Esophagus (tissue), 2 donors: Measurements from ENCODE around the gene ABHD12. TPM values are rescaled to one million over a fixed set of nuclear protein-coding genes. Genes with fewer than 3 reads are reported as not detected.
A peak's percentile ranks its signal among the peaks of the same experiment; 100 is the strongest.

Experiments used
- H3K27ac ChIP-seq, 2 donors: one replicate each; pipeline ENCODE4 v1.5.1; 2013; ENCODE audit warnings: low read depth in 2 of 2, mild to moderate bottlenecking in 2 of 2, inconsistent platforms in 1 of 2, low read length in 1 of 2, moderate library complexity in 1 of 2
- H3K27me3 ChIP-seq, 2 donors: one replicate each; pipeline ENCODE4 v1.6.1; 2013; ENCODE audit warnings: low read length in 2 of 2, control low read depth in 1 of 2, mild to moderate bottlenecking in 1 of 2; ENCODE audit not compliant: insufficient read depth in 2 of 2, control insufficient read depth in 1 of 2
- H3K36me3 ChIP-seq, 2 donors: one replicate each; pipeline ENCODE4 v1.6.1; 2013; ENCODE audit warnings: low read length in 1 of 2; ENCODE audit not compliant: control insufficient read depth in 2 of 2, insufficient read depth in 2 of 2
- H3K4me1 ChIP-seq, 2 donors: one replicate each; pipeline ENCODE4 v1.6.1; 2013; ENCODE audit warnings: low read length in 1 of 2; ENCODE audit not compliant: control insufficient read depth in 2 of 2, insufficient read depth in 2 of 2
- H3K4me3 ChIP-seq, 2 donors: one replicate each; pipeline ENCODE4 v1.5.1; 2013; ENCODE audit warnings: low read length in 2 of 2, mild to moderate bottlenecking in 2 of 2, low read depth in 1 of 2, moderate library complexity in 1 of 2
- H3K9me3 ChIP-seq, 2 donors: one replicate each; pipeline ENCODE4 v1.6.1; 2013; ENCODE audit warnings: mild to moderate bottlenecking in 2 of 2, low read depth in 1 of 2, low read length in 1 of 2, moderate library complexity in 1 of 2; ENCODE audit not compliant: control insufficient read depth in 2 of 2, insufficient read depth in 1 of 2
- WGBS, 2 donors: extraction: QIAGEN DNeasy Blood & Tissue Kit; methylation state at CpG; one replicate each; pipeline ENCODE4 v1.1.7; 2013; 5-methylcytosine and 5-hydroxymethylcytosine counted together
- polyA plus RNA-seq, 2 donors: library from polyadenylated mRNA; stranded (reverse); fragments of 200-250 nt; gene quantifications; one replicate each; pipeline ENCODE4 v1.2.3, GENCODE V29; 2013
- donor health status: healthy with polysubstance abuse.
- donor health status: Bipolar disorder and iron deficiency.

ABHD12 gene
- polyA plus RNA-seq: 10 to 100 TPM; 36.9 to 42.3 TPM

DNA sequence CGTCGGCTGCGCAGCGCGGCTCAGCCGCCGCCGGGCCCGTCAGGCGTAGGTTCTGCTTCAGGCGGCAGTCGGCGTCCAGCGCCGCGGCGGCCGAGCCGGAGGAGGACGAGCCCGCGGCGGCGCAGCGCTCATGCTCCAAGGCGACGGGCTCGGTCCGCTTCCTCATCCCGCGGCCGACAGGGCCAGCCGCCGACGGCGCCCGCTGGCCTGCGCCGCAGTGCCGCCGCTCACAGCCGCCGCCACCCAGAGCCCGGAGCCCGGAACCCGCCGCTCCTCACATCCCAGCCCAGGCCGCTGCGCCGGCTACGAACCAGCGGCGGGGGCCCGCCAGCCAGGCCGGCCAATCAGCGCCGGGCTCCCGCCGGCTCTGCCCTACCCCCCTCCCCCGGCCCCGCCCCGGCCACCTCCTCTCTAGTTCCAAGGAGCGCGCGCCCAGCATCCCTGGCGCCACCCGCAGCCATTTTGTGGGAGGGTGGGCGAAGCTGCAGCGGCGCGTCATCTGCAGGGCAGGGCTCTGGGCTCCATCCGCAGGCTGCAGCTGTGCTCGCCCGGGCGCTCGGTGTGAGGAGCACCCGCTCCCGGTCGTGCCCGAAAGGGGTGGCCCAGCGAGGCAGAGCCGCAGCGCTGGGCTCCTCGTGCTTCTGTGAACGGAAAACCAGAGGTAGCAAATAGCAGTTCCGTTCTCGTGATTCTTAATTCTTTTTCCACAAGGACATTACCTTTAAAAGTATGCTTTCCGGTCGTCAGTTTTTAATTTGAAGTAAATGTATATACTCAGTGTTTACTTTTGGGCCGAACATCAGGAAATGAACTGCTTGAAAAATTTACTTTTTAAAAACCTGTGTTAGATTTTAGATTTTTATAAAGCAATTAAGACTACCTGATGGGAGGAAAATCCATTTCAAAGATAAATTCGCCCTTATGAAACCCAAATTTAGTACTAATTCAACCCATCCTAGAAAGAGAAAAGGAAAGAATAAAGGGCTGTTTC is at the start of gene ABHD12:
Gene ABHD12, minus strand, starts transcription at position 298 of the 991 bp plus-strand sequence. Its CDS starts 132 bp downstream, at position 166.
- H3K27ac ChIP-seq: peak within 1 kb of the TSS; percentile 90 to 98
- H3K27me3 ChIP-seq: no peaks in the 10 kb centered on the region
- no peaks in the 10 kb centered on the region for H3K36me3 ChIP-seq
- H3K4me1 ChIP-seq: no peaks in the 10 kb centered on the region
- peak within 1 kb of the TSS; percentile 78 to 93 for H3K4me3 ChIP-seq
- H3K9me3 ChIP-seq: no peaks in the 10 kb centered on the region
- WGBS, 2 donors: 1% methylated on average over 57 to 91 of the region's 91 CpGs

DNA sequence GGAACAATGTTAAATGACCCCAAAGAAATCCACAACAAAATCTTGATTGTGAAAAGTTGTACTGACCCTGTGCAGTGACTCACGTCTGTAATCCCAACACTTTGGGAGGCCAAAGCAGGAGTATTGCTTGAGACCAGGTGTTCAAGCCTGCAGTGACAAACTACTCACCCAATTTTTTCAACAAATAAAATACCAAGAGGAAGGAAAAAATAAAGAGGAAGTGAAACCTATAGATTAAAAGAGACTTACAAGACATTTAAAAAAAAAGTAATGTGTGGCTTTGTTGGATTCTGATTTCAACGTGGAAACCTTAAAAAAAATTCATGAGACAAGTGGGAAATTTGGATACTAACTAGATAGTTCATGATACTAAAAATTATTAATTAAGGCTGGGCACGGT is 48.7 kb upstream of the ABHD12 start:
- Histone ChIP-seq H3K27me3 (no peaks in the 10 kb centered on the region), H3K4me1 (no peaks in the 10 kb centered on the region), H3K36me3 (peaks cover 0 to 3% of the 10 kb centered on the region in 2 donors), H3K9me3 (no peaks in the 10 kb centered on the region), H3K27ac (no peak overlapping the region), H3K4me3 (no peak overlapping the region)
- WGBS, 2 donors: 88 to 89% methylated on average over 3 of the region's 3 CpGs

DNA sequence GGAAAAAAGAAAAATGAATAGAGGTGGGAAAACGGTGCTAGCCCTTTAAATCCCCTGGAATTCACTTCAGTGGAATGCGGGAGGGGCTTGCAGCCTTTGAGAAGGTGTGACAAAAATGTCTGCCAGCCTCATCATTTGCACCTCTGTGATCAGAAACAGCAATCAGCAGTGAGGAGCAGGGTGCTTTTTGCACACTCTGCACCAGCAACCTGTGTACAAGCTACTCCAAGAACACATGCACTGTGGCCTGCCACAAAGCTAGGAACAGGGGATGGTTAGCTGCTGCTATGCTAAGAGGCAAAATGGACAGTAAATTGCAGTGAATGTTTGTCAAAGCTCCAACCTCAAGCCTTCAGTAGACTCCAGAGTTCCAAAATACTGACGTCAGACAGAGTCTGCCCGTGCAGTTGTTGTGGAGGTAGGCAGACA is 46.5 kb upstream of the ABHD12 start:
- no peak overlapping the region for H3K4me3 ChIP-seq
- no peaks in the 10 kb centered on the region for H3K27me3 ChIP-seq
- H3K27ac ChIP-seq: no peak overlapping the region
- H3K9me3 ChIP-seq: no peaks in the 10 kb centered on the region
- no peaks in the 10 kb centered on the region for H3K4me1 ChIP-seq
- peaks cover 0 to 3% of the 10 kb centered on the region in 2 donors for H3K36me3 ChIP-seq
- WGBS, 2 donors: 55 to 60% methylated on average over 4 of the region's 4 CpGs

DNA sequence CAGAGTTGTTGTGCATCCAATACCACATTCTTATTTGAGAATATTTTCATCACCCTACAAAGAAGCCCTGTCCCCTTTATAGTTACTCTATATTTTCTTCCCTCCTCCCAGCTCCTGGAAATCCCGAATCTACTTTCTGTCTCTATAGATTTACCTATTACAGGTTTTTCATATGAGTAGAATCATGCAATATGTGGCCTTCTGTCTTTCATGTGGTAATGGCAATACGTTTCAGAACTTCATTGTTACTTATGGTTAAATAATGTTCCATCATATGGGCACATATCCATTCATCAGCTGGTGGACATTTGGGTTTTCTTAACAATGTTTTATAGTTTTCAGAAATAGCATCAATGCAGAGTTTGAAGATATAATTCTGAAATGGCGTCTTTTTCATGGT is 33.9 kb upstream of the ABHD12 start:
- H3K36me3 ChIP-seq: no peaks in the 10 kb centered on the region
- no peak overlapping the region for H3K4me3 ChIP-seq
- 89 to 97% methylated on average over 3 of the region's 3 CpGs for WGBS, 2 donors
- no peaks in the 10 kb centered on the region for H3K27me3 ChIP-seq
- no peaks in the 10 kb centered on the region for H3K4me1 ChIP-seq
- H3K27ac ChIP-seq: no peak overlapping the region
- no peaks in the 10 kb centered on the region for H3K9me3 ChIP-seq

DNA sequence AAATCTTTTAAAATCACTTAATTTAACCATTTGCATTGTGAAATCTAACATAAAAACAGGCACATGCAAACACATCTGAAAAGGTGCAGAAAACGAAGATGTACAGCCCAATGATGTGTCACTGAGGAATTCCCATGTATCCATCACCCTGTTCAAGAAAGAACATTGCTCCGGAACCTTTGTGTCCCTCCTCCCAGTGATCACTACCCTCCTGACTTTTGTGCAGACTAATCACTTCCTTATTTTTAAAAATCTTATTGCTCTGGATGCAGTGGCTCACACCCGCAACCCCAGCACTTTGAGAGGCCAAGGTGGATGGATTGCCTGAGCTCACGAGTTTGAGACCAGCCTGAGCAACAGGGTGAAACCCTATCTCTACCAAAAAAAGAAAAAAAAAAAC is 31.4 kb upstream of the ABHD12 start:
- Histone ChIP-seq H3K4me3 (no peak overlapping the region), H3K27ac (no peak overlapping the region), H3K4me1 (no peaks in the 10 kb centered on the region), H3K36me3 (no peaks in the 10 kb centered on the region), H3K27me3 (no peaks in the 10 kb centered on the region), H3K9me3 (no peaks in the 10 kb centered on the region)
- WGBS, 2 donors: 82 to 83% methylated on average over 4 of the region's 4 CpGs

DNA sequence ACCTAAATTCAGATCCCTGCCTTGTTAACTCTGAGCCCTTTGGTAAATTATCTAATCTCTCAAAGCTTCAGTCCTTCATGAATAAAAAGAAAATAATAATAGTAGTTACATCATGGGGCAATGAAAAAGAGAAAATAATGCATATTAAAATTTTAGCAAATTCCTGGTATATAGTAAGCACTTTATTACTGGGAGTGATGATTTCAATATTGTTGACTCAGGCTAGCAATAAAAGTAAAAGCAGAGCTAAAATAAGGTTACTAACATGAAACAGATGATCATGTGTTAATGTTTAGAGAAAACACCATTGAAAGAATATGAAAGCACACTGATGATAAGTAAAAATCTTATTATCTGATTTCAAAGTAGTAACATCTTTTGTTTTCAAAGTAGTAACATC is 30.5 kb upstream of the ABHD12 start:
- H3K4me3 ChIP-seq: no peak overlapping the region
- H3K4me1 ChIP-seq: no peaks in the 10 kb centered on the region
- no peaks in the 10 kb centered on the region for H3K36me3 ChIP-seq
- H3K27me3 ChIP-seq: no peaks in the 10 kb centered on the region
- no peaks in the 10 kb centered on the region for H3K9me3 ChIP-seq
- no peak overlapping the region for H3K27ac ChIP-seq

DNA sequence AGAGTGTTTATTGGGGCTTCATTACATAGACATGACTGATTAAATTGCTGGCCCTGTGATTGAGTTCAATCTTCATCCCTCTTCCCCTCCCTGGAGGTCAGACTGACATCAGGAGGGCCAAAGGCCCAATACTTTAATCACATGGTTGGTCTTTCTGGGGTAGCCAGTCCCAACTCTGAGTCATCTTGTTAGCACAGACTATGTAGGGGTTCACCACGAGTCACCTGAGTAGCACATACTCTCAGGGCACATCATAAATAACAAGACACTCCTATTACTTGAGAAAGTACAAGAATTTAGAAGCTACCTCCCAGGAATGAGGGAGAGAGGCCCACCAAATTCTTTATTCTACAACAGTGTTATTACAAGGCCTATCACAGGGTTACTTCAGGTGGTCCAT is 28.1 kb upstream of the ABHD12 start:
- Histone ChIP-seq H3K36me3 (no peaks in the 10 kb centered on the region), H3K9me3 (no peaks in the 10 kb centered on the region), H3K4me1 (no peaks in the 10 kb centered on the region), H3K27ac (no peak overlapping the region), H3K4me3 (no peak overlapping the region), H3K27me3 (no peaks in the 10 kb centered on the region)
- 86 to 88% methylated on average over 1 of the region's 1 CpG for WGBS, 2 donors

DNA sequence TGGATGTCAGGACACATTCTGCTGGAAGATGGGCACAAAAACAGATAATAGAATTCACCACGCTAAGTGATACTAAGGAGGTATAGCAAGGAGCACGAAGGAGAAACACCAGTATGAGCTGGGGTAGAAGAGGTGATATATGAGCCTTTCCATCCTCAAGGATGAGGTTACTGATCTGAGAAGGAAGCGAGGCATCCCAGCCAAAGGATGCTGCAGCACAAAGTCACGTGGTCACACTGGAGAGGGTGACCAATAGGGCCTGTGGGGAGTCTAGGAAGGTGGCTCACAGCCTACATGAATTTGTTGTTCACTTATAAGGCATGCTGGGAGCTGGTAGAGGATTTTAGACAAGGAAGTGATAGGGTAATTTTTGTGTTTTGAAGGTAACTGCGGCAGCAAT is 18.3 kb upstream of the ABHD12 start:
- Histone ChIP-seq H3K4me3 (no peak overlapping the region), H3K27me3 (no peaks in the 10 kb centered on the region), H3K36me3 (no peaks in the 10 kb centered on the region), H3K27ac (no peak overlapping the region), H3K9me3 (no peaks in the 10 kb centered on the region), H3K4me1 (peaks cover 0 to 1% of the 10 kb centered on the region in 2 donors)
- WGBS, 2 donors: 90 to 93% methylated on average over 5 of the region's 5 CpGs

DNA sequence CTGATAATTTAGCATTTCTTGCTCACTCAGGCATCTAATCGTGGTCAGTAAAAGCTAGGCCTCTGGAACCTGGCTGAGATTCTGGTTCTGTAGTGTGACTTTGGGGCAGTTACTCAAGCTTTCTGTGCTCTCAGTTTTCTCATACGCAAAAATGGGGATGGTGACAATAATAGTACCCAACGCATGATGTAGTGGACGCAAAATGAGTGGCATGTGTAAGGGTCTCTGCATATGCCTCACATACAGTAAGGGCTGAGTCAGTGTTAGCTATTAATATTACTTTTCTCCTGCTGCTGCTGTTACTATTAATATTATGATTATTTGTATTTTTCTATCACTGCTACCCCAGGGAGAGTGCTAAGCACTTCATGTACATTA is 17.5 kb upstream of the ABHD12 start:
- Histone ChIP-seq H3K36me3 (no peaks in the 10 kb centered on the region), H3K9me3 (peaks cover 1% of the 10 kb centered on the region in 2 donors), H3K27ac (no peak overlapping the region), H3K27me3 (no peaks in the 10 kb centered on the region), H3K4me3 (peak overlapping the region; percentile 62 to 72), H3K4me1 (peaks cover 0 to 1% of the 10 kb centered on the region in 2 donors)
- WGBS, 2 donors: 0 to 1% methylated on average over 4 of the region's 4 CpGs
